Prostate gland (tissue), 2 donors: ENCODE results near the gene MREG. TPM values are rescaled to one million over a fixed set of nuclear protein-coding genes. Genes with fewer than 3 reads are reported as not detected.

Source experiments
- DNase-seq: peaks from one replicate; pipeline ENCODE4 v3.0.0-alpha.2; 2019; ENCODE audit warnings: low spot score
- H3K27ac ChIP-seq, 2 donors: fragments of 200-600 bp; sonication (generic); 2 replicates each; pipeline ENCODE4 v1.5.1; 2017 to 2019
- H3K27me3 ChIP-seq: fragments of 200-600 bp; sonication (generic); replicated peaks from 2 replicates; pipeline ENCODE4 v1.5.1; 2019; ENCODE audit not compliant: insufficient read depth
- H3K36me3 ChIP-seq, 2 donors: fragments of 200-600 bp; sonication (generic); 1 replicate in 1 of 2; 2 replicates in 1 of 2; pipeline versions ENCODE4 v1.5.1 to v1.8.1; 2017 to 2019
- H3K4me1 ChIP-seq: fragments of 200-600 bp; sonication (generic); replicated peaks from 2 replicates; pipeline ENCODE4 v1.5.1; 2019
- H3K4me3 ChIP-seq, 2 donors: fragments of 200-600 bp; sonication (generic); 2 replicates each; pipeline ENCODE4 v1.5.1; 2017 to 2019
- H3K9me3 ChIP-seq: fragments of 200-600 bp; sonication (generic); 2 replicates; pipeline ENCODE4 v1.5.1; 2017
- CTCF ChIP-seq, 4 experiments: fragments of 200-600 bp in 2 of 4; fragments of 450-650 bp in 2 of 4; sonication (generic) in 2 of 4; IDR thresholded peaks; 1 replicate in 3 of 4; 2 replicates in 1 of 4; pipeline ENCODE4 v1.5.1; 2016 to 2019; ENCODE audit warnings: antibody characterized with exemption in 4 of 4, mild to moderate bottlenecking in 2 of 4, moderate library complexity in 2 of 4
- POLR2A ChIP-seq: fragments of 450-650 bp; IDR thresholded peaks from one replicate; pipeline ENCODE4 v1.6.1; 2016; ENCODE audit warnings: antibody characterized with exemption, mild to moderate bottlenecking
- POLR2AphosphoS5 ChIP-seq: sonication (generic); formaldehyde crosslinking; IDR thresholded peaks from one replicate; pipeline ENCODE4 v1.6.1; 2017; ENCODE audit warnings: antibody characterized with exemption
- WGBS: methylation state at CpG from one replicate; pipeline ENCODE4 v1.1.5; 2018; 5-methylcytosine and 5-hydroxymethylcytosine counted together
- intact Hi-C: fragments of 100-400 bp; cut with DNase I; formaldehyde crosslinking; loops from one replicate; pipeline ENCODE4 v1.14.2; 2022
- total RNA-seq, 2 donors: library from RNA; depleted of rRNA; stranded (reverse); fragments of >200 nt; gene quantifications; one replicate each; pipeline ENCODE4 v1.1.0, GENCODE V29; 2016

The MREG gene
- total RNA-seq, 2 donors from 2014 or later = 9.0 to 9.5 TPM

- H3K4me3 ChIP-seq = no peak overlapping the region
- H3K27ac ChIP-seq = no peak overlapping the region
- no peaks in the 10 kb centered on the region for H3K27me3 ChIP-seq
- no peak for DNase-seq
- H3K36me3 ChIP-seq = no peaks in the 10 kb centered on the region
- H3K4me1 ChIP-seq = no peaks in the 10 kb centered on the region
- intact Hi-C loops = no loop called here
- TF ChIP-seq POLR2AphosphoS5 = no peak
- no peak for TF ChIP-seq POLR2A
- no peak for TF ChIP-seq CTCF (IDR thresholded peaks at IDR 0.05)
- H3K9me3 ChIP-seq = no peaks in the 10 kb centered on the region
- WGBS = 58% methylated on average over 1 of the region's 1 CpG
Observed at GRCh38 chr2:216016581-216016980, 3.2 kb upstream of the MREG start.

- WGBS = 84% methylated on average over 5 of the region's 5 CpGs
- TF ChIP-seq CTCF (IDR thresholded peaks at IDR 0.05) = no peak
- no peak for TF ChIP-seq POLR2AphosphoS5
- no peak for TF ChIP-seq POLR2A
- Histone ChIP-seq H3K4me1 (no peaks in the 10 kb centered on the region), H3K9me3 (no peaks in the 10 kb centered on the region), H3K27ac (no peak overlapping the region), H3K4me3 (no peak overlapping the region), H3K36me3 (no peaks in the 10 kb centered on the region), H3K27me3 (no peaks in the 10 kb centered on the region)
- no peak for DNase-seq
- intact Hi-C loops = no loop called here
Observed at GRCh38 chr2:216015722-216016464, 2.5 kb upstream of the MREG start.

- Histone ChIP-seq H3K27ac (no peak overlapping the region), H3K36me3 (no peaks in the 10 kb centered on the region), H3K4me3 (no peak overlapping the region), H3K4me1 (no peaks in the 10 kb centered on the region), H3K27me3 (no peaks in the 10 kb centered on the region), H3K9me3 (no peaks in the 10 kb centered on the region)
- 93% methylated on average over 23 of the region's 23 CpGs for WGBS
- no peak for DNase-seq
- intact Hi-C loops = no loop called here
- TF ChIP-seq POLR2AphosphoS5 (no peak), POLR2A (no peak), CTCF (IDR thresholded peaks at IDR 0.05) (no peak)
Observed at GRCh38 chr2:216014986-216015385, 1.6 kb upstream of the MREG start.

- Histone ChIP-seq H3K4me1 (no peaks in the 10 kb centered on the region), H3K36me3 (no peaks in the 10 kb centered on the region), H3K27ac (no peak overlapping the region), H3K9me3 (no peaks in the 10 kb centered on the region), H3K4me3 (no peak overlapping the region), H3K27me3 (no peaks in the 10 kb centered on the region)
- intact Hi-C loops = no loop called here
- WGBS = 85% methylated on average over 8 of the region's 8 CpGs
- TF ChIP-seq POLR2A (no peak), POLR2AphosphoS5 (no peak), CTCF (IDR thresholded peaks at IDR 0.05) (no peak)
- DNase-seq = no peak
Observed at GRCh38 chr2:216014006-216014405, 655 bp upstream of the MREG start.

GRCh38 chr2:216012830-216013079, 596 bp downstream of the MREG start:
- Histone ChIP-seq H3K4me1 (no peaks in the 10 kb centered on the region), H3K27me3 (no peaks in the 10 kb centered on the region), H3K9me3 (no peaks in the 10 kb centered on the region), H3K36me3 (no peaks in the 10 kb centered on the region), H3K27ac (peak overlapping the region; percentile 46 to 58), H3K4me3 (peak overlapping the region; percentile 56 to 62)
- DNase-seq = no peak
- intact Hi-C loops = no loop called here
- TF ChIP-seq POLR2AphosphoS5 (no peak), CTCF (IDR thresholded peaks at IDR 0.05) (no peak), POLR2A (no peak)
- 12% methylated on average over 6 of the region's 6 CpGs for WGBS
